Peyer's patch (tissue), 4 donors: ENCODE data around the gene PPY. TPM values are rescaled to one million over a fixed set of nuclear protein-coding genes. Genes with fewer than 3 reads are reported as not detected.

Source experiments
- DNase-seq, 3 donors: peaks; one replicate each; pipeline ENCODE4 v3.0.0-alpha.2; 2017 to 2019
- H3K27ac ChIP-seq, 4 donors: fragments of 200-600 bp; sonication (generic); one replicate each; pipeline ENCODE4 v1.5.1; 2016 to 2019
- H3K27me3 ChIP-seq, 2 donors: fragments of 200-600 bp; sonication (generic); one replicate each; pipeline ENCODE4 v1.5.1; 2019
- H3K36me3 ChIP-seq, 3 donors: fragments of 200-600 bp; sonication (generic); one replicate each; pipeline ENCODE4 v1.5.1; 2016 to 2019
- H3K4me1 ChIP-seq, 4 donors: fragments of 200-600 bp; sonication (generic); one replicate each; pipeline ENCODE4 v1.5.1; 2016 to 2019
- H3K4me3 ChIP-seq, 4 donors: fragments of 200-600 bp; sonication (generic); 1 replicate in 3 of 4; 2 replicates in 1 of 4; pipeline ENCODE4 v1.5.1; 2016 to 2019; ENCODE audit warnings: mild to moderate bottlenecking in 1 of 4
- H3K9me3 ChIP-seq, 4 donors: fragments of 200-600 bp; sonication (generic); one replicate each; pipeline ENCODE4 v1.5.1; 2016 to 2019; ENCODE audit warnings: mild to moderate bottlenecking in 1 of 4
- CTCF ChIP-seq, 6 experiments: fragments of 450-650 bp in 4 of 6; fragments of 200-600 bp in 2 of 6; sonication (generic) in 1 of 6; IDR thresholded peaks; one replicate each; pipeline ENCODE4 v1.5.1; 2017 to 2019; ENCODE audit warnings: antibody characterized with exemption in 6 of 6, mild to moderate bottlenecking in 3 of 6, moderate library complexity in 1 of 6
- POLR2A ChIP-seq, 2 donors: fragments of 450-650 bp; IDR thresholded peaks; one replicate each; pipeline ENCODE4 v1.5.1; 2017; ENCODE audit warnings: antibody characterized with exemption in 2 of 2, mild to moderate bottlenecking in 2 of 2, moderate library complexity in 2 of 2
- total RNA-seq, 4 donors: library from RNA; depleted of rRNA; stranded (reverse); fragments of >200 nt; gene quantifications; one replicate each; pipeline ENCODE4 v1.1.0, GENCODE V29; 2016

Gene PPY
- total RNA-seq, 4 donors from 2014 or later, result not detected

DNA sequence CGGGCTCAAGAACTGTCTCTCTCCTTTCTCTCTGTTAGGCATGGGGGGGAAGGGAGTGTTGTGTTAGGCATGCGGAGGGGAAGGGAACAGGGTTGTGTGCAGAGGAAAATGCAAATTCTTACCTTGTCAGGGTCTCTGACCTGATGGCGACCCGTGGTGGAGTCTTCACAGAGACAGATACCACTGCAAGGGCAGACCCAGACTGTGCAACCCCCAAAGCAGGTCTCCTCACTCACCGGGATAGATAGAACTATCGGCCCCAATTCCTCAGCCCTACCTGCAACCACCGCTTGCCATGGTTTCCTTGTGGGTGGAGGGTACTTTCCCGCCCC is 25.3 kb downstream of the PPY start:
- Histone ChIP-seq H3K27me3 (no peaks in the 10 kb centered on the region), H3K9me3 (no peaks in the 10 kb centered on the region), H3K27ac (peak overlapping the region in 2 of 4 donors; percentile 32 to 62), H3K4me1 (no peaks in the 10 kb centered on the region), H3K36me3 (no peaks in the 10 kb centered on the region), H3K4me3 (peak overlapping the region; percentile 8 to 46 (median 39))
- TF ChIP-seq CTCF (IDR thresholded peaks at IDR 0.05) (no peak), POLR2A (IDR thresholded peaks at IDR 0.05) (no peak)
- DNase-seq, result no peak

GRCh38 chr17:43916385-43916784 is 25.9 kb downstream of the PPY start:
- Histone ChIP-seq H3K27me3 (no peaks in the 10 kb centered on the region), H3K4me3 (no peak overlapping the region), H3K36me3 (no peaks in the 10 kb centered on the region), H3K9me3 (no peaks in the 10 kb centered on the region), H3K27ac (no peak overlapping the region), H3K4me1 (no peaks in the 10 kb centered on the region)
- TF ChIP-seq CTCF (IDR thresholded peaks at IDR 0.05), result peak in 1 of 6 experiments; percentile 2
- TF ChIP-seq POLR2A (IDR thresholded peaks at IDR 0.05), result no peak
- DNase-seq, result no peak

DNA sequence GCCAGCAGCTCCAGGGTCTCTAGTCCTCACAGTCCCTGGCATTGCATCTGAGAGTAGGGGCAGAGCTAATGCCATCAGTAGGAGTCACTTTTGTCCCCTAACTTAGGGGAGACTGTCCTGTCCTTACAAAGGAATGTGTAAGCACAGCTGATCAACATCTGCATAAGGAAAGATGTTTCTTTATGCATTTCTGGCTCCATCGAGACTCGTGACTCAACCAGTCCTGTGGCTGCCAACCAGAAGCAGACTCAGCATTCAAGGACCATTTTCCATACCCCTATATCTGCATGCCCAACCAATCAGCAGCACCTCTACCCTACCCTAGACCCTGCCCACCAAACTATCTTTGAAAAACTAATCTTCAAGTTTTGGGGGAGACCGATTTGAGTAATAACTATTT is 26.7 kb downstream of the PPY start:
- H3K27ac ChIP-seq, result no peak overlapping the region
- no peak for DNase-seq
- no peaks in the 10 kb centered on the region for H3K27me3 ChIP-seq
- H3K36me3 ChIP-seq, result no peaks in the 10 kb centered on the region
- TF ChIP-seq CTCF (IDR thresholded peaks at IDR 0.05), result no peak
- H3K9me3 ChIP-seq, result no peaks in the 10 kb centered on the region
- no peaks in the 10 kb centered on the region for H3K4me1 ChIP-seq
- H3K4me3 ChIP-seq, result no peak overlapping the region

DNA sequence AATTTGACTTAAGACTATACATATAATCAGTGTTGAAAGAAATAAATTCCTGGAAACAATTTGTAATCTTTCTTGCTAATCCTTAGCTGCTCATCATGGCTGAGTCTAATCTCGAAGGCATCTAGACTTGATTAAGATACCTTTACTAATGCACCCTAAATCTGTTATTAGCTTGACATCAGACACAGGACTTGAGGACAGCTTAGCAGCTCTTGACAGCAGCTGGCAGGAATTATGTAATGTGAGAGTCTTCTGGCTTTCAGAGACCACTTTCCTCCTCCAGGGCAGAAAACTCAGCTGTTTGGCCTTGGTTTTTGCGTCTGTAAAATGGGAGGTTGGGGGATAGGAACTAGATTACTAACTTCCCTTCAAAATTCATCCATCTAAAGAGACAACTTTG is 27.8 kb downstream of the PPY start:
- no peak overlapping the region for H3K4me3 ChIP-seq
- H3K27me3 ChIP-seq, result no peaks in the 10 kb centered on the region
- TF ChIP-seq POLR2A (IDR thresholded peaks at IDR 0.05) (no peak), CTCF (IDR thresholded peaks at IDR 0.05) (no peak)
- no peak overlapping the region for H3K27ac ChIP-seq
- DNase-seq, result no peak
- H3K4me1 ChIP-seq, result no peaks in the 10 kb centered on the region
- no peaks in the 10 kb centered on the region for H3K36me3 ChIP-seq
- no peaks in the 10 kb centered on the region for H3K9me3 ChIP-seq

GRCh38 chr17:43913584-43913983 is 28.7 kb downstream of the PPY start:
- no peaks in the 10 kb centered on the region for H3K9me3 ChIP-seq
- no peaks in the 10 kb centered on the region for H3K4me1 ChIP-seq
- H3K27me3 ChIP-seq, result no peaks in the 10 kb centered on the region
- DNase-seq, result no peak
- no peaks in the 10 kb centered on the region for H3K36me3 ChIP-seq
- no peak for TF ChIP-seq CTCF (IDR thresholded peaks at IDR 0.05)
- TF ChIP-seq POLR2A (IDR thresholded peaks at IDR 0.05), result no peak
- H3K4me3 ChIP-seq, result no peak overlapping the region
- H3K27ac ChIP-seq, result no peak overlapping the region

- Histone ChIP-seq H3K9me3 (no peaks in the 10 kb centered on the region), H3K4me1 (peaks cover 0 to 3% (median under 1%) of the 10 kb centered on the region in 4 donors), H3K4me3 (no peak overlapping the region), H3K27ac (no peak overlapping the region), H3K27me3 (peaks cover 0 to 2% of the 10 kb centered on the region in 2 donors), H3K36me3 (no peaks in the 10 kb centered on the region)
- TF ChIP-seq CTCF (IDR thresholded peaks at IDR 0.05) (no peak), POLR2A (IDR thresholded peaks at IDR 0.05) (no peak)
- DNase-seq, result no peak
Observed at GRCh38 chr17:43912635-43913304, 29.5 kb downstream of the PPY start.
